Eye (tissue), 1 donor: ENCODE measurements around the gene PZP.
A peak's percentile ranks its signal among the peaks of the same experiment; 100 is the strongest.
"Not testable (repeated sequence)": the region's sequence is repeated elsewhere in the genome, so short reads cannot be mapped to it uniquely, and the experiment has no call there.

Experiments used
- DNase-seq: peaks from one replicate; pipeline ENCODE4 v3.0.0-alpha.2; 2015

Gene PZP

DNA sequence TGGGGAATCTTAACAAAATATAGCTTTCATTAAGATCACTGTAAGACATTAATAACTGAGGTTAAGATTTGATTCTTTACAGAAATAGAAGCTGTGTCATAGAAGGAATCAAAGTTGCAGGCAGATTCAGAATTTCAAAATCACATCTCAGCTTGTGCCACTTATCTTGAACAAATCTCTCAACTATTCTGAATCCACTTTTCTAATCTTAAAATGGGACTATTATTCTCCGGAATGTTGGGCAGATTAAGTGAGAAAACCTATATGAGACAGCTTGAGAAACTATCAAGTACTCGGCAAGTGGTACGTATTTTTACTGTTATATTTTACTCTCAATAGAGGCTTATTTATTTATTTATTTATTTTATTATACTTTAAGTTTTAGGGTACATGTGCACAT is 28.4 kb downstream of the PZP start:
- no peak for DNase-seq

DNA sequence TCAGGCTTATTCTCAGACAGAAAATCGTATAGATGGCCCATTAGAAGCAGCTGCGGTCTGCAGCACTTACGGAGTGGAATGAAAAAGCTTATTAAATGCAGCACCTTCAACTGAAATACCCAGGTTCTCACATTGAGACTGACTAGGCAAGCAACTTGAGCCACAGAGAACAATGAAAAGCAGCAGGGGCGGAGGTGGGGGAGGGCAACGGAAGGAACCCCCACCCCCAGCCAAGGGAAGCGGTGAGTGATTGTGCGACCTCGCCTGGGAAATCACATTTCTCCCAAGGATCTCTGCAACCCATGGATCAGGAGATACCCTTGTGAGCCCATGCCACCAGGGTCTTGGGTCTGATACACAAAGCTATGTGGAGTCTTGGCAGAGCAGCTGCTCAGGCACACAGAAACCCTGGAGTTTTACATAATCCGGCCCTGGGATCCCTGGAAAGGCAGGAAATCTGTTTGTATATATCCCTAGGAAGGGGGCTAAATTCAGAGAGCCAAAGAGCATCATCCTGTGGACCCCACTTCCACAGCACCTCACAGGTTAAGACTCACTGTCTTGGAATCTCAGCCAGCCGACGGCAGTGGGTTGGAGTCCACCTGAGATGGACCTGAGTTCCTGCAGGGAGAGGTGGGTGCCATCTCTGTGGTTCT is 38.1 kb downstream of the PZP start:
- DNase-seq, result peak; percentile 2

DNA sequence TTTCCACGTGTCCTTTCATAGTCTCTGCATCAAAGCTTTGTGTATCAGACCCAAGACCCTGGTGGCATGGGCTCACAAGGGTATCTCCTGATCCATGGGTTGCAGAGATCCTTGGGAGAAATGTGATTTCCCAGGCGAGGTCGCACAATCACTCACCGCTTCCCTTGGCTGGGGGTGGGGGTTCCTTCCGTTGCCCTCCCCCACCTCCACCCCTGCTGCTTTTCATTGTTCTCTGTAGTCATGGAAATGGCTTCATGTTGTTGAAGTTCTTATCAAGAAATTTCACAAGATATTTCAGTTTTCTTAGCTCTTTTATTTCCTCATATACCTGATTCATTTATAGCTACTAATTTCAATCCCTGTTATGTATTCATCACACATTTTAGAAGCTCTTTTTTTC is 40.9 kb downstream of the PZP start:
- DNase-seq, result not testable (repeated sequence)

DNA sequence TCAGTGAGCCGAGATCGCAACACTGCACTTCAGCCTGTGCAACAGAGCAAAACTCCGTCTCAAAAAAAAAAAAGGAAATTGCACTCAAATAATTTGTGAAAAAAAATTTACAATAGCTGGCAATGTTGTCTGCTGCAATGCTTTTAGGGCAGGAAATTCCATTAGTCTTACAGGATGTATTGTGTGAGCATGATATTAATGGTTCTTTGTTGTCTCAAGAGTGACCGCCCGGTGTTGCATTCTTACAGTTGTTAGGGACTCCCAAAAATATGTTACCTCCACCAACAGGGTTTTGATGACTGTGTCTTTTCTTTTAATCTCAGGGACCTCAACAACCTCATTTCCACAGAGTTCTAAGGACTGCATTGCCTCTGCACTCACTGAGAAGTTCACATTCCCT is 44.8 kb downstream of the PZP start:
- DNase-seq, result no peak

DNA sequence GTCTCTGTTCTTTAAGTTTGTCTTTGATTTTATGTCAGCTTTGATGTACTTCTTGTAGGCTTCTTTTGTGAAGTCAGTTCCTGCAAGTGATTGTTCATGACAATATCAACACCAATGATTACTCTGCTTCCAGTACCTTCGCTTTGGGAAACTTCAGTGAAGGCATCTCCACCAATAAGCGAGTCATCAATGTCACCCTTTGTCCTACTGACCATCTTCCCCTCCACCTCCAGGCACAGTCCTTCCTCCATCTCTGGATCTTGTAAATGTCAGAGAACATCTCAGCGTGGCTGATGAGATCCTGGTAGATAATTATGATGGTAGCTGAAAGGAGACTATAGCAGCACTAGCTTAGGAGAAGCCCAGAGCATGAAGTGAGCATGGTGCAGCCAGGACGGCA is 52.1 kb downstream of the PZP start:
- DNase-seq, result no peak

DNA sequence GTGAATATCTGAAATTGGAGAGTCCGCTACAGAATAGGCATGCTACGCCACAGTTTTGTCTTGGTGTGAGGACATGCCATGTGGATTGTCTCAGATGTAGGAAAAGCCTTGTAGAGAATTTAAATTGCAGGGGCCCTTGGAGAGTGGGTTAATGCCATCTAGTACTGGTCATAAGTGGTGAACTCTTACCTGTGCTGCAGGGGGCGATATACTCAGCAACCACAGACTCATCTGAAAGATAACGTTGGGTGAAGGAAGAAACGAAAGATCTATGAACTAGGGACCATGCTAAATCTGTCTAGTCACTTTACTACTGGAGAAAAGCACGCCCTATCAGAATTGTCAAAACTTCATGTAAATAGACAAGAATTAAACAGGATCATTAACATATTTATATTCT is 58.8 kb downstream of the PZP start:
- DNase-seq, result no peak

DNA sequence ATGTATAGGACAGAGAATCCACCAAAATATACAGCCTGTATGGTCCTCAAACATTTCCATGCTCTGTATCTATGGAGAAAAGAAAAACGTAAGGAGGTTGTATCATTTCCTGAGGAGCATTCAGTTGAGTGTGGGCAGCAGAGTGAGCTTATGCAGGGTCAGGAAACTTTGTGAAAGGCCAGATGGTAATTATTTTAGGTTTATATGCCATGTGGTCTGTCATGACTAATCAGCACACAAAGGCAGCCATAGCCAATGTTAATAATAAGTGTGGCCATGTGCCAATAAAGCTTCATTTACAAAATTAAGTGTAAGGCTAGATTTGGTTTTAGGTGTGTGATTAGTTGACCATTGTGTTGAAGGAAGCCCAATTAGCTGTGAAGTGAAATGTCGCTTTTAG is 59.3 kb downstream of the PZP start:
- no peak for DNase-seq

DNA sequence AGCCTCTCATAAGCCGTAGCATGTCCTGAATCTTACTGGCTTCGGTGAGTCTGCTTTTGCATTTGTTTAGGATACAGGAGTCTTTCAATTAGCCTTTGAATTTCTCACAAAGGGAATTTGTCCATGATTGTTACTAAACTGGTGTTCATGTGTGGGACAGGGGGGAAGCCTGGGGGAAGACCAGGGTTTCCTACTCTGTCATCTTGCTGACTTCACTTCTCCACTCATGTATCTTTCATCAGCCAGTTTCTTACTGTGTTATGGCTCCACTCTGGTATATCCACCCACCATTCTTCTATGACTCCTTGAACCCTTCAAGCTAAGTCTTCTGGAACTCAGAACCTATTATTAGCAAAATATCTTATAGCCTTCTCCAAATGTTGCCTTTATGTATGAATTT is 60.7 kb downstream of the PZP start:
- DNase-seq, result no peak

DNA sequence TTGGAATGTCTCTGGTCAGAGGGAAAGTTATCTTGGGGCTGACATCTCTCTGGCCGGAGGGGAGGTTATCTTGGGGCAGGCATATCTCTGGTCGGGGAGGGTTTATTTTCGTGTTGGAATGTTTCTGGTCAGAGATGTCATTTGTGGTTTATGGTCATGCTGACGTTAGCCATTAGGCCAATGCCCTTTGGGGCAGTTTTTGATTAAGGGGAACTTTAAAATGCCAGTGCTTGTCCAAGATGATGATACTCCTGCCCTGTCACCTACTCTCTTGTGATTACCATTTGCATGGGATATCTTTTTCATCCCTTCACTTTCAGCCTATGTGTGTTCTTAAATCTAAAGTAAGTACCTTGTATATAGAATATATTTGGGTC is 63.5 kb downstream of the PZP start:
- DNase-seq, result no peak

DNA sequence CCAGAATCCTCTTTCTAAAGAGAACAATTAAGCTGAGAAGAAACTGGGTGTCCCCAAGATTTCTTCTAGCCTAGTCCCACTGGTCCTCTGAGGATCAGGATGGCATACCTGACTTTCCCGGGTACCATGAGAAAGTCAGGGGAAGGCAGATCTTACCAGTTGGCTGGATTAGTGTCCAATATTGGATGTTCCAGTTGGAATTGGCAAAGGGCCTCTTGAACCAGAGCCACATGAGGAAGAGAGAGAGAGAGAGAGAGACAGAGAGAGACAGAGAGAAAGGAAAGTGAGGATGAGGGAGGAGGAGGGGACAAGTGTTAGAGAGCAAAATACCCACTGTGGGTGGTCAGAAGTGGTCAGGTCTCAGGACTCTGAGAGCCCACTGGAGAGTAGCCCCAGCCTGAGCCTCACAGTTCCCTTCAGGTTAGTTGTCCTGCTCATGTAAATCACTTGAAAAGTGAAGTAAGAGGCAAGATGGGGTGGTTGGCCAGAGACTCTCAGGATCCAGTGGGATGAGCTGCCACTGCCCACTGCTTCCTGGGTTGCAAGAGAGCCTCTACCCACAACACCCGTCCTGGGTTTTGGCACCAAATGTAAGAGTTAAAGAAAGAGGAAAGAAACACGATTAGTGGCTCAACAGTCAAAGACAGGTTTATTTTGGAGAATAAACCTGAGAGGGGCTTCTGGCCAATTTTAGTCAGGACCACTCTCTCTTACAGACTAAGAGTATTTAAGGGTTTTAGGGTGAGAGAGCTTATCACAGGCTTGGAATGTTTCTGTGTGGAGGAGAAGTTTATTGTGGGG is 64.1 kb downstream of the PZP start:
- no peak for DNase-seq

DNA sequence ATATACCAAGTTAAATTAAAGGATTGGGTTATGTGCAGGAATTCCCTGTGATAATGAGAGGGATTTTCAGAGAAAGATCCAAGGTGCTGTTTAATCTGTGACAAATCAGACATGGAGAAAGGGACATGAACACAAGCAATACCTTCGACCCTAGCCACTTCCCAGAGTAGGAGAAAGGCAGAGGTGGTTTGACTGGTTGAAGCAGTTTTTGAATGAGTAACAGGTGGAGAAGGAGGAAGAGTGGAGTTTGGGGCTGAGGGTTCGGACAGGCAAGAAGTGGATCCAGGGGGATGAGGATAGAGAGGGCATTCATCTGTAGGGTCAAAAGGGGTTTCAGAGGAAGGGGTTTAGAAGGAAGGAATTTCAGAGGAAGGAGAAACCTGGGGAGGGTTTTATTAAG is 65.1 kb downstream of the PZP start:
- no peak for DNase-seq

DNA sequence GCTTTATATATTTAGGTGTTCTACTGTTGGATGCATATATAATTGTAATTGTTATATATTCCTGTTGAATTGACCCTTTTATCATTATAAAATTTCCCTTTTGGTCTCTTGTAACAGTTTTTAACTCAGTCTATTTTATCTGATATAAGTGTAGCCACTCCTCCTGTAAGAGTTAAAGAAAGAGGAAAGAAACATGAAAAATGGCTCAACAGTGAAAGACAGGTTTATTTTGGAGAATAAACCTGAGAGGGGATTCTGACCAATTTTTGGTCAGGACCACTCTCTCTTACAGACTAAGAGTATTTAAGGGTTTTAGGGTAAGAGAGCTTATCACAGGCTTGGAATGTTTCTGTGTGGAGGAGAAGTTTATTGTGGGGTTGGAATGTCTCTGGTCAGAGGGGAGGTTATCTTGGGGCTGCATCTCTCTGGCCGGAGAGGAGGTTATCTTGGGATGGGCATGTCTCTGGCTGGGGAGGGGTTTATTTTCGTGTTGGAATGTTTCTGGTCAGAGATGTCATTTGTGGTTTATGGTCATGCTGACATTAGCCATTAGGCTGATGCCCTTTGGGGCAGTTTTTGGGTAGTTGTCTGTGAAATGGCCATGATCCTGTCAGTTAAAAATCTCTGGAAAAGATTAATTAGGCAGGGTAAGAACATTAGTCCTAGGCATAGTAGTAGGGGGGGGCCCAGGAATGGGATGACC is 68.5 kb downstream of the PZP start:
- DNase-seq, result not testable (repeated sequence)

DNA sequence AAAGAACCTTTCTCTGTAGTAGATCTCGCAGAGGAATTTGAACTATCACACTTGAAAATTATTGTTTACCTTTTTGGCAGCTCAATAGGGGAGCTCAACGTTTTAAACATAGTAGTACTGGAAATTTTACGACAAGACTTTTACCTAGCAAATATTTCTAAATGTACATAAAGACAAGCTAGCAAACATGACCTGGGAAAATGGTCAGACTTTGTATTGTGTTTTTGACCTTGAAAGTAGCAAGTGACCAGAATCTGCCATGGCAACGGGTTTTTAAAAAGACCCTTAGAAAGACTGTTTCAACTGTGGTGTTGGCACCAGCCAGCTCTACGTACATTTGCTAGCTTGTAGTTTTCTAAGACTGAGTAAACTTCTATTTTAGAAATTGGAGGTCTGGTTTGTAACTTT is 72.3 kb downstream of the PZP start:
- DNase-seq, result no peak

DNA sequence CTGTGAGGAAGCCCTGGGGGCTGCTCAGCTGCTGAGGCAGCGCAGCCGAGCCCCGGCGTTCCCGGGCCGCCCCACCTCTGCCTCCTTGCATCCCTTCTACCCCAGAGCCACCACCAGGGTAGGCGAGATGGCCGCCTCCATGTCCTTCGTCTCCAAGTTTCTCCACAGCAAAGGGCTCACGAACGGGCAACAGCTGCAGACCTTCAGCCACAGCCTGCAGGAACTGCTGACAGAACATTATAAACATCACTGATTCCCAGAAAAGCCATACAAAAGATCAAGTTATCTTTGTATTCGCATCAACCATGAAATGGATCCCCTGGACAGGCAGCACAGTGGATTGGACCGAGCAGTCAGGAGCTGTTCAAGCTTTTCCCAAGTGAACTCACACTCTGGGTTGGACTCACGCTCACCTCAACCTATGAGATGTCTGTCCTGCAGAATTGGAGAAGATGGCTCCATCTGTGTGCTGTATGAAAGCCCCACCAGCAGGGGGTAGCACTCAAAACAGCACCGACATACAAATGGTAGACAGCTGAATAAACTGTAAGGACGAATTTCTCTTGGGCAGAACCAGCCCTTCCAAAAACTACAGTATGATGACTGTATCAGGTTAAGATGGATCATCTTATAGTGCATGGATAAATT is 73.1 kb downstream of the PZP start:
- DNase-seq, result no peak

DNA sequence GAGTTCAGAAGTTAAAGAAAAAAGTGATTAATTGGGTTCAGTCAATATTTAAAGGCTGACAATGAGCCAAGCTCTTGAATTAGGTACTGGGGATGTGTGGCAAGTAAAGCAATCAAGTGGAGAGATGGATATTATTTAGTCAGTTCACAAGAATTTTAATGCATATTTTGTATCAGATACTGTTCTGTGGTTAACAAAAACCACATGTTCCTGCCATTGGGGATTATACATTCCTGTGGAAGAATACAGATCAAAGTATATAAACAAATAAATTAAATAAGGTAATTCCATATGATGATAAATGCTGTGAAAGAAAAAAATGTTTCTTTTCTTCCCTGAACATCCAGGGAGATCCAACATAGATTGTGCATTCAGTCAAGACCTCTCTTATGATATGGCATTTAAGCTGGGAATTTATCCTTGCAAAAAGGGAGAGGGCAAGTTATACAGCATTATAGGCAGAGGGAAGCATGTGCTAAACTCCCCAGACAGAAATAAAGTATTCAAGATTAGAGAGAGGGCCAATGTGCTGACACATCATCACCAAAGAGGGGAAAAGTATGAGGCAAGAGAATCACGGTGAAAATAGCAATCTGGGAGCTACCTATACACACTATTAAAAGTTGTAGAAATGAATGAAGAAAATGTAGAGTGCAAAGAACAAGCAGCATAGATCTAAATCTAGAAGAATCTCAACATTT is 74.8 kb downstream of the PZP start:
- DNase-seq, result no peak

DNA sequence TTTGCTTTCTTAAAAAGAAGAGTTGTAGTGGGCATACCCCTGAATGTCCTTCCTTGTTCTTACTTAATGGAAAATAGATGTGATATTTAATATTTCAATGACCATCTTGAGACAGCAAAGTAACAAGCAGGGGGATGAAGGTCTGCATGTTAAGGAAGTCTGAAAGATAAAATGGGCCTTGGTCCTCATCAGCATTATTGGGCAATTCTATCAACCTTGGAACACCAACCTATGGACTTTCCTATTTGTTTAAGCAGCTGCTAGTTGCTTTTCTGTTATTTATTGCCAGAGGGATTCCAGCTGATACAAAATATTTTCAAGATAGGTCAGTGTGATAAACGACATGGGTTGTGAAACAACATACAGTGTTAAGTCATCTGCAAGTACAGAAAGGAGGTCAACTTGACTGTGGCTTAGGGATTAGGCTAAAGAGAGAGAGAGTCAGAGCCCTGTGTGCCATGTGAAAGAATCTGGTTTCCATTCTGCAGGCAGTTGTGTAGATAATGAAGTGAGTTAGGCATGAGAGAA is 76.1 kb downstream of the PZP start:
- no peak for DNase-seq

DNA sequence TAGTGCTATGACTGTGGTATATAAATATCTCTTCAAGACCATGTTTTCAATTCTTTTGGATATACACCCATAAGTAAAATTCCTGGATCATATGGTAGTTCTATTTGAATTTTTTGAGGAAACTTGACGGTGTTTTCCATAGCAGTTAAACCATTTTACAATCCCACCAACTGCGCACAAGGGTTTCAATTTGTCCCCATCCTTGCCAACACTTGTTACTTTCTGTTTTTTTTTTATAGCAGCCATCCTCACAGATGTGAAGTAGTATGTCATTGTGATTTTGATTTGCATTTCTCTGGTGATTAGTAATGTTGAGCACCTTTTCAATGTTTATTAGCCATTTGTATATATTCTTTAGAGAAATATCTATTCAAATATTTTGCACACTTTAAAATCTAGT is 78.0 kb downstream of the PZP start:
- no peak for DNase-seq

DNA sequence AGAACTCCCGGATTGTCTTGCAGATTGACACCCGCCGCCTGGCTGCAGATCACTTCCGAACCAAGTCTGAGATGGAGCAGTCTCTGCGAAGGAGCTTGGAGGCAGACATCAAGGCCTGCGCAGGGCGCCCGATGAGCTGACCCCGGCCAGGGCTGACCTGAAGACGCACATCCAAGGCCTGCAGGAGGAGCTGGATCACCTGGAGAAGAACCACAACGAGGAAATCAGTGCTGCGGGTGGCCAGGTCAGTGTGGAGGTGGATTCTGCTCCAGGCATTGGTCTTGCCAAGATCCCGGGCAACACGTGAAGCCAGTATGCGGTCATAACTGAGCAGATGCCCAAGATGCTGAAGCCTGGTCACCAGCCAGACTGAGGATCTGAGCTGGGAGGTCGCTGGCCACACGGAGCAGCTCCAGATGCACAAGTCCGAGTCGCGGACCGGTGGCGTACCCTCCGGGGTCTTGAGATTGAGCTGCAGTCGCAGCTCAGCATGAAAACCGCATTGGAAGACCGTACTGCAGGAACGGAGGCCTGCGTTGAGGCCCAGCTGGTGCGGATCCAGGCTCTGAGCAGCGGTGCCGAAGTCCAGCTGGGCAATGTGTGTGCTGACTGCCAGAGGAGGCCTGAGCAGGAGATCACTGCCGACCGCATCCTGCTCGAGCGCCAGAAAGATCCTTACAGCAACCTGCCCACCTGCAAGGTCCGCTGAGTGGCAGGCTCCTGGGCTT is 80.1 kb downstream of the PZP start:
- no peak for DNase-seq

DNA sequence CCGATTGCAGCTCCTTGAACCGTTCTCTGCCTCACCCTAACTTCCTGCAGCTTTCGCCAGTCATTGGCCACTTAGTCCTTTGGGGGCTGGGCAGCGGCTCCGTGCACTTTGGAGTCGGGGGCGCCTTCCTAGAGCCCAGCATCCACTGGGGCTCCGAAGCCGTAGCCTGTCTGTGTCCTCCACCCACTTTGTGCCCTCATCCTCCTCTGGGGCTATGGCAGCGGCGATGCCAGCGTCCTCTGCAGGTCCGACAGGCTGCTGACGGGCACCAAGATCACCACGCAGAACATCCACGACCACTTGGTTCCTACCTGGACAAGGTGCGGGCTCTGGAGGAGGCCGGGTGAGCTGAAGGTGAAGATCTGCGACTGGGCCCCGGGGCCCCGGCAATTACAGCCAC is 80.7 kb downstream of the PZP start:
- no peak for DNase-seq

DNA sequence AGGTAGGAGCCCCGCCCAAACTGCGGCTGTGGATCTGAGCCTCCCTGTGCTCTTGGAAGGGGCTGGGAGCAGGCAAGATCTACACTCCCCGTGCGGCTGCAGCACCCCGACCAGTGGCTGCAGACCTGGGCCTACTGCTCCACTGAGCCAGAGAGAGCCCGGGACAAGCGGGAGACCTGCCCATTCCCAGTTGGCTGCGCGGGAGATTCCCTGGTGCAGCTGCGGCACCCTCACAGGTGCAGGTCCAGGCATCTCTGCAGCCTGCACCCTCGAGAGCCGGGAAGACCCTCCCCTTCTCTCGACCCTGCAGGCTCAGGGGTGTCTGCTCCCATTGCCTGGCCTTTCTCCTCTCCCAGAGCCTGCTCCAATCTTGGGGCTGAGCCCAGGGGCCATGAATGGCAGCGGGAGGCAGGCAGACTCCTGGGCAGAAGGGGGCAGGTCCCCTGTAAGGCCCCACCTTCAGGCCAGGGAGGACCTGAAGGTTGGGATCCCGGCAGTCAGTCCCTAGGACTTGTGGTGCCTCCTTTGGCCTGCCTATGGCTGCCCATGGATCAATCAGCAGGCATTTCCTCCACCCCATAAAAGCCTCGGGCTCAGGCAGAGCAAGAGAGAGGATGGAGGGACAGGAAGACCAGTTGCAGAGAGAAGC is 83.7 kb downstream of the PZP start:
- no peak for DNase-seq

DNA sequence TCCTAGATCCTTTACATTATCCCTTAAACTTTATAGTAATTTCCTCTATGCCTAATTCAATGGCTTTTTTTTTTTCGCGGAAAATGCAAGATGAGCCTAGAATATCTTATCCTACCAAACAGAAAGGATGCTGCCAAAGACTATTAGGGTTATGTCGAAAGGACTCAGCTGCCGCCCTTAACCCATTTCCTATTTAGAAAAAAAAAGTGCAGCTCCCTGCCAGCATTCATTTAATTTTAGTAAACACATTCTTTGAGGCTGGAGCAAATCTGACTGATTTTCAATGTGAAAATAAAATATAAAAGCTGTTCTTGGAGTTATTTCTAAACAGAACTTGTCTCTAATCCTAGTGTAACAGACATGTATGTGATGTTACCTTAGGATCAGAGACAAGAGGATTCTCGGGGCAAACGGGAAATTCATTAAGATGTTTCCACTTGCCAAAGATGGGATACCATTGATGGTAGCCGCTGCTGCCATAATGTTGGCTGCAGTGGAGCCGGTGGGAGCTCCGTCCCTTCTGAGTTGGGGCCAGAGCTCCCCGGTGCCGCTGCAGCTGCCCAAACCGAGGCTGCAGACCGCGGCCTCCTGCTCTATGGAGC is 84.3 kb downstream of the PZP start:
- DNase-seq, result no peak
